ENCODE measurements around the gene B4GALT1. TPM values are rescaled to one million over a fixed set of nuclear protein-coding genes. Genes with fewer than 3 reads are reported as not detected.

The B4GALT1 gene
- total RNA-seq, 1 experiment from 2014 or later, result 121 TPM

DNA sequence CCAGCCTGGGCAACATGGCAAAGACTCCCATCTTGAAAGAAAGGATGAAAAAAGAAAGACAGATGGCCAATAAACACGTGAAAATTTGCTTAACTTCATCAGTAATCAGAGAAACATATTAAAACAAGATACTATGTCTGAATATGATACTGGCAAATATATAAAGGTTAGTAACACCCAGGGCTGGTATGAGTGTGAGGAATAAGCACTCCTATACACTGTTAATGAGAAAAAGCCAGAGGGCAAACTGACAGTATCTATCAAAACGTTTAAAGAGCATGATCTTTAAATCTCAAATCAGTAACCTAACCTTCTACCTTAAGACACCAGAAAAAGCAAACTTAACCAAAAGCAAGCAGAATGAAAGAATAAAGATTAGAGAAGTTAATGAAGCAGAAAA is 14.1 kb downstream of the B4GALT1 start:
- no peak overlapping the region for H3K4me3 ChIP-seq (ENCODE audit: low read depth, low read length)
- no peaks in the 10 kb centered on the region for H3K36me3 ChIP-seq (ENCODE audit: control insufficient read depth, insufficient read depth, low read length)
- DNase-seq, result no peak
- POLR2A ChIA-PET, result no interaction called here
- TF ChIP-seq CTCF (IDR thresholded peaks at IDR 0.05; ENCODE audit: insufficient read depth in 1 of 2, low read depth in 1 of 2, low read length in 1 of 2, severe bottlenecking in 1 of 2, unreplicated experiment in 1 of 2), result no peak
- BruUV-seq (replicated peaks), result no TSS peak
- Mint-ChIP-seq H3K9me3 (ENCODE audit: unreplicated experiment) (no peaks in the 10 kb centered on the region), H3K27ac (ENCODE audit: unreplicated experiment) (no peak overlapping the region), H3K27me3 (ENCODE audit: insufficient read depth, unreplicated experiment) (no peaks in the 10 kb centered on the region), H3K4me1 (ENCODE audit: low read depth, unreplicated experiment) (peaks cover 42% of the 10 kb centered on the region), H3K4me3 (ENCODE audit: unreplicated experiment) (no peak overlapping the region), H3K36me3 (ENCODE audit: insufficient read depth, unreplicated experiment) (peaks cover 3% of the 10 kb centered on the region)
- H3K4me1 ChIP-seq, result peaks cover 60% of the 10 kb centered on the region
- H3K9me3 ChIP-seq, result no peaks in the 10 kb centered on the region
- no peaks in the 10 kb centered on the region for H3K27me3 ChIP-seq (replicated peaks; ENCODE audit: control insufficient read depth, insufficient read depth, low read length)
- CTCF ChIA-PET, result no interaction called here
- intact Hi-C loops (cut with micrococcal nuclease; ENCODE audit: unreplicated experiment), result no loop called here

DNA sequence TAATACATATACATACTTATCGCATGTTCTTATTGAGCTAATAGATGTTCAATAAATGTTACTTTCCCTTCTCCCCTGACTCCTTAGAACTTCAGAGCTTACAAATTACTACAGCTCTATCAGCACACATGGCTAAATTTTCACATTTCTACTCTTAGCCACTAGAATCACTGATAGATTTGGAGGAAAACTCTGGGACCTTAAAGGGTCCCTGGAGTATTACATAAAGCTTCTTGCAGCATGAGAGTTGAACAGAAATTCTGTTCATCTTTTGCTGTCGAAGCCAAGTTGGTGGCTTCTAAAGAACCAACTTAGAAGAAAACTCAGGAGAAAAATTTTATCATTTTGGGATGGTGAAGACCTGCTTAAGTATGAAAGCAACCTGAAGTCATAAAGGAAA is 15.5 kb downstream of the B4GALT1 start:
- TF ChIP-seq CTCF (IDR thresholded peaks at IDR 0.05; ENCODE audit: insufficient read depth in 1 of 2, low read depth in 1 of 2, low read length in 1 of 2, severe bottlenecking in 1 of 2, unreplicated experiment in 1 of 2), result no peak
- ChIA-PET POLR2A (interaction anchor here (0.6 to 1.3 kb wide), 5 partner anchors 10 to 16 kb away, joined by 3 to 5 read pairs (median 4); partner anchors contain the start of gene B4GALT1), CTCF (interaction anchor here (1.0 to 1.6 kb wide), 2 partner anchors 9 to 16 kb away, joined by 3 to 4 read pairs; partner anchors contain the start of gene B4GALT1)
- no peaks in the 10 kb centered on the region for H3K9me3 ChIP-seq
- DNase-seq, result no peak
- H3K4me1 ChIP-seq, result peaks cover 54% of the 10 kb centered on the region
- H3K4me3 Mint-ChIP-seq (ENCODE audit: unreplicated experiment), result no peak overlapping the region
- H3K27me3 ChIP-seq (replicated peaks; ENCODE audit: control insufficient read depth, insufficient read depth, low read length), result no peaks in the 10 kb centered on the region
- H3K27me3 Mint-ChIP-seq (ENCODE audit: insufficient read depth, unreplicated experiment), result no peaks in the 10 kb centered on the region
- H3K36me3 ChIP-seq (ENCODE audit: control insufficient read depth, insufficient read depth, low read length), result no peaks in the 10 kb centered on the region
- intact Hi-C loops (cut with micrococcal nuclease; ENCODE audit: unreplicated experiment), result no loop called here
- peaks cover 46% of the 10 kb centered on the region for H3K4me1 Mint-ChIP-seq (ENCODE audit: low read depth, unreplicated experiment)
- BruUV-seq (replicated peaks), result no TSS peak
- no peaks in the 10 kb centered on the region for H3K9me3 Mint-ChIP-seq (ENCODE audit: unreplicated experiment)
- peaks cover 8% of the 10 kb centered on the region for H3K36me3 Mint-ChIP-seq (ENCODE audit: insufficient read depth, unreplicated experiment)
- H3K27ac Mint-ChIP-seq (ENCODE audit: unreplicated experiment), result no peak overlapping the region
- H3K4me3 ChIP-seq (ENCODE audit: low read depth, low read length), result no peak overlapping the region

GRCh38 chr9:33151007-33151557 is 16.1 kb downstream of the B4GALT1 start:
- H3K27ac Mint-ChIP-seq (ENCODE audit: unreplicated experiment), result no peak overlapping the region
- H3K9me3 ChIP-seq, result no peaks in the 10 kb centered on the region
- BruUV-seq (replicated peaks), result no TSS peak
- H3K27me3 ChIP-seq (replicated peaks; ENCODE audit: control insufficient read depth, insufficient read depth, low read length), result no peaks in the 10 kb centered on the region
- H3K4me3 Mint-ChIP-seq (ENCODE audit: unreplicated experiment), result no peak overlapping the region
- H3K27me3 Mint-ChIP-seq (ENCODE audit: insufficient read depth, unreplicated experiment), result no peaks in the 10 kb centered on the region
- H3K36me3 Mint-ChIP-seq (ENCODE audit: insufficient read depth, unreplicated experiment), result peaks cover 8% of the 10 kb centered on the region
- H3K4me1 ChIP-seq, result peaks cover 52% of the 10 kb centered on the region
- no peak for TF ChIP-seq CTCF (IDR thresholded peaks at IDR 0.05; ENCODE audit: insufficient read depth in 1 of 2, low read depth in 1 of 2, low read length in 1 of 2, severe bottlenecking in 1 of 2, unreplicated experiment in 1 of 2)
- CTCF ChIA-PET, result interaction anchor here (0.7 to 1.6 kb wide), 4 partner anchors 10 to 224 kb away, joined by 3 to 4 read pairs (median 3); partner anchors contain the start of gene B4GALT1
- DNase-seq, result no peak
- POLR2A ChIA-PET, result interaction anchor here (0.6 to 1.3 kb wide), 5 partner anchors 10 to 16 kb away, joined by 3 to 5 read pairs (median 4); partner anchors contain the start of gene B4GALT1
- H3K9me3 Mint-ChIP-seq (ENCODE audit: unreplicated experiment), result no peaks in the 10 kb centered on the region
- no peaks in the 10 kb centered on the region for H3K36me3 ChIP-seq (ENCODE audit: control insufficient read depth, insufficient read depth, low read length)
- H3K4me3 ChIP-seq (ENCODE audit: low read depth, low read length), result no peak overlapping the region
- H3K4me1 Mint-ChIP-seq (ENCODE audit: low read depth, unreplicated experiment), result peaks cover 46% of the 10 kb centered on the region
- intact Hi-C loops (cut with micrococcal nuclease; ENCODE audit: unreplicated experiment), result no loop called here

Data from Caco-2 (cell line).